Skin epidermis (tissue), 12 donors: Measurements from ENCODE around the gene ANKRD33B.
A peak's percentile ranks its signal among the peaks of the same experiment; 100 is the strongest.
"Not testable (repeated sequence)": the region's sequence is repeated elsewhere in the genome, so short reads cannot be mapped to it uniquely, and the experiment has no call there.

Source experiments
- H3K27ac ChIP-seq, 21 experiments: fragments of 200-600 bp; sonication (generic) in 11 of 21; one replicate each; pipeline ENCODE4 v1.5.0; 2020; ENCODE audit warnings: mild to moderate bottlenecking in 3 of 21, inconsistent platforms in 2 of 21, moderate library complexity in 2 of 21
- H3K4me3 ChIP-seq, 7 experiments: fragments of 200-600 bp; sonication (generic) in 2 of 7; one replicate each; pipeline ENCODE4 v1.5.0; 2020; ENCODE audit warnings: inconsistent platforms in 2 of 7, mild to moderate bottlenecking in 2 of 7, moderate library complexity in 1 of 7

ANKRD33B gene

GRCh38 chr5:10574879-10575278 is 11.0 kb downstream of the ANKRD33B start:
- not testable (repeated sequence) for H3K27ac ChIP-seq, H3K4me3 ChIP-seq

GRCh38 chr5:10576121-10576789 is 12.4 kb downstream of the ANKRD33B start:
- H3K4me3 ChIP-seq = no peak overlapping the region
- no peak overlapping the region for H3K27ac ChIP-seq

GRCh38 chr5:10576790-10577189 is 12.9 kb downstream of the ANKRD33B start:
- no peak overlapping the region for H3K27ac ChIP-seq
- H3K4me3 ChIP-seq = no peak overlapping the region

GRCh38 chr5:10577371-10578292 is 13.8 kb downstream of the ANKRD33B start:
- peak overlapping the region in 3 of 21 experiments; percentile 14 to 70 (median 50) for H3K27ac ChIP-seq
- H3K4me3 ChIP-seq = no peak overlapping the region

GRCh38 chr5:10578293-10578665 is 14.4 kb downstream of the ANKRD33B start:
- H3K4me3 ChIP-seq = no peak overlapping the region
- peak overlapping the region in 1 of 21 experiments; percentile 70 for H3K27ac ChIP-seq

- Histone ChIP-seq H3K27ac (no peak overlapping the region), H3K4me3 (no peak overlapping the region)
Observed at GRCh38 chr5:10578869-10579268, 15.0 kb downstream of the ANKRD33B start.

GRCh38 chr5:10579536-10580521 is 16.0 kb downstream of the ANKRD33B start:
- no peak overlapping the region for H3K27ac ChIP-seq
- H3K4me3 ChIP-seq = no peak overlapping the region

GRCh38 chr5:10580531-10581423 is 16.9 kb downstream of the ANKRD33B start:
- peak overlapping the region in 1 of 21 experiments; percentile 32 for H3K27ac ChIP-seq

GRCh38 chr5:10581424-10581748 is 17.5 kb downstream of the ANKRD33B start:
- H3K27ac ChIP-seq = no peak overlapping the region

More at GRCh38 chr5:10580531-10581423, 16.9 kb downstream of the ANKRD33B start:
- no peak overlapping the region for H3K4me3 ChIP-seq

GRCh38 chr5:10581867-10582511 is 18.1 kb downstream of the ANKRD33B start:
- Histone ChIP-seq H3K4me3 (no peak overlapping the region), H3K27ac (no peak overlapping the region)

More at GRCh38 chr5:10581424-10581748, 17.5 kb downstream of the ANKRD33B start:
- no peak overlapping the region for H3K4me3 ChIP-seq

- Histone ChIP-seq H3K4me3 (no peak overlapping the region), H3K27ac (peak overlapping the region in 1 of 21 experiments; percentile 28)
Observed at GRCh38 chr5:10582512-10582897, 18.6 kb downstream of the ANKRD33B start.

GRCh38 chr5:10583663-10584572 is 20.0 kb downstream of the ANKRD33B start:
- no peak overlapping the region for H3K4me3 ChIP-seq
- H3K27ac ChIP-seq = peak overlapping the region in 4 of 21 experiments; percentile 15 to 57 (median 38)

GRCh38 chr5:10584714-10585517 is 21.0 kb downstream of the ANKRD33B start:
- H3K27ac ChIP-seq = peak overlapping the region in 3 of 21 experiments; percentile 15 to 57 (median 22)
- H3K4me3 ChIP-seq = no peak overlapping the region

GRCh38 chr5:10585518-10585915 is 21.6 kb downstream of the ANKRD33B start:
- no peak overlapping the region for H3K27ac ChIP-seq
- H3K4me3 ChIP-seq = no peak overlapping the region

- H3K27ac ChIP-seq = no peak overlapping the region
- H3K4me3 ChIP-seq = no peak overlapping the region
Observed at GRCh38 chr5:10586008-10586407, 22.1 kb downstream of the ANKRD33B start.

- Histone ChIP-seq H3K4me3 (no peak overlapping the region), H3K27ac (no peak overlapping the region)
Observed at GRCh38 chr5:10586555-10586954, 22.7 kb downstream of the ANKRD33B start.
